ENCODE results near the gene SALL4.

DNA sequence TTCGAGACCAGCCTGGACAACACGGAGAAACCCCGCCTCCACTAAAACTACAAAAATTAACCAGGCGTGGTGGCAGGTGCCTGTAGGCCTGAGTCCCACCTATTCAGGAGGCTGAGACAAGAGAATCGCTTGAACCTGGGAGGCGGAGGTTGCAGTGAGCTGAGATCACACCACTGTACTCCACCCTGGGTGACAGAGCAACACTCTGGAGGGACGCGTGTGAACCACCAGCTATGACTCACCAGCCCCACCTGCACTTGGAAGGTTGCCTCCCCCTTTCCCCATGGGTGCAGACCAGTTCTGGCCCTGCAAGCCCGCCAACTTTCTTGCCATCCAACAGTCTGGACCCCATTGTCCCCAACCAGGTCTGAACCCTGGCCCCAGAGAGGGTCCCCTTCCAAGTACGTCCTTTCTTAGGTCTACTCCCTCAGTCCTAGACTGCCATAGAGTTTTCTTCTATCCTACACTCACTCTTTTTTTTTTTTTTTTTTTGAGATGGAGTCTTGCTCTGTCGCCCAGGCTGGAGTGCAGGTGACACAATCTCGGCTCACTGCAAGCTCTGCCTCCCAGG lies 63.4 kb downstream of the SALL4 start:
- TF ChIP-seq CTCF (conservative IDR thresholded peaks at IDR 0.05; ENCODE audit: low read depth in 2 of 2) (no peak), REST (IDR thresholded peaks at IDR 0.05; ENCODE audit: unreplicated experiment) (no peak), CREB1 (CRISPR knock-in tag; IDR thresholded peaks at IDR 0.05; ENCODE audit: low read depth) (no peak), EZH2 (IDR thresholded peaks at IDR 0.05; ENCODE audit: low read depth, unreplicated experiment) (no peak), POLR2AphosphoS5 (IDR thresholded peaks at IDR 0.05; ENCODE audit: low read depth) (no peak), JUNB (IDR thresholded peaks at IDR 0.05; ENCODE audit: unreplicated experiment) (no peak), EZH2phosphoT487 (IDR thresholded peaks at IDR 0.05; ENCODE audit: unreplicated experiment) (no peak), NANOG (IDR thresholded peaks at IDR 0.05; ENCODE audit: borderline replicate concordance) (no peak), ETS1 (IDR thresholded peaks at IDR 0.05) (no peak)
- TF ChIP-seq, protein P1, sequence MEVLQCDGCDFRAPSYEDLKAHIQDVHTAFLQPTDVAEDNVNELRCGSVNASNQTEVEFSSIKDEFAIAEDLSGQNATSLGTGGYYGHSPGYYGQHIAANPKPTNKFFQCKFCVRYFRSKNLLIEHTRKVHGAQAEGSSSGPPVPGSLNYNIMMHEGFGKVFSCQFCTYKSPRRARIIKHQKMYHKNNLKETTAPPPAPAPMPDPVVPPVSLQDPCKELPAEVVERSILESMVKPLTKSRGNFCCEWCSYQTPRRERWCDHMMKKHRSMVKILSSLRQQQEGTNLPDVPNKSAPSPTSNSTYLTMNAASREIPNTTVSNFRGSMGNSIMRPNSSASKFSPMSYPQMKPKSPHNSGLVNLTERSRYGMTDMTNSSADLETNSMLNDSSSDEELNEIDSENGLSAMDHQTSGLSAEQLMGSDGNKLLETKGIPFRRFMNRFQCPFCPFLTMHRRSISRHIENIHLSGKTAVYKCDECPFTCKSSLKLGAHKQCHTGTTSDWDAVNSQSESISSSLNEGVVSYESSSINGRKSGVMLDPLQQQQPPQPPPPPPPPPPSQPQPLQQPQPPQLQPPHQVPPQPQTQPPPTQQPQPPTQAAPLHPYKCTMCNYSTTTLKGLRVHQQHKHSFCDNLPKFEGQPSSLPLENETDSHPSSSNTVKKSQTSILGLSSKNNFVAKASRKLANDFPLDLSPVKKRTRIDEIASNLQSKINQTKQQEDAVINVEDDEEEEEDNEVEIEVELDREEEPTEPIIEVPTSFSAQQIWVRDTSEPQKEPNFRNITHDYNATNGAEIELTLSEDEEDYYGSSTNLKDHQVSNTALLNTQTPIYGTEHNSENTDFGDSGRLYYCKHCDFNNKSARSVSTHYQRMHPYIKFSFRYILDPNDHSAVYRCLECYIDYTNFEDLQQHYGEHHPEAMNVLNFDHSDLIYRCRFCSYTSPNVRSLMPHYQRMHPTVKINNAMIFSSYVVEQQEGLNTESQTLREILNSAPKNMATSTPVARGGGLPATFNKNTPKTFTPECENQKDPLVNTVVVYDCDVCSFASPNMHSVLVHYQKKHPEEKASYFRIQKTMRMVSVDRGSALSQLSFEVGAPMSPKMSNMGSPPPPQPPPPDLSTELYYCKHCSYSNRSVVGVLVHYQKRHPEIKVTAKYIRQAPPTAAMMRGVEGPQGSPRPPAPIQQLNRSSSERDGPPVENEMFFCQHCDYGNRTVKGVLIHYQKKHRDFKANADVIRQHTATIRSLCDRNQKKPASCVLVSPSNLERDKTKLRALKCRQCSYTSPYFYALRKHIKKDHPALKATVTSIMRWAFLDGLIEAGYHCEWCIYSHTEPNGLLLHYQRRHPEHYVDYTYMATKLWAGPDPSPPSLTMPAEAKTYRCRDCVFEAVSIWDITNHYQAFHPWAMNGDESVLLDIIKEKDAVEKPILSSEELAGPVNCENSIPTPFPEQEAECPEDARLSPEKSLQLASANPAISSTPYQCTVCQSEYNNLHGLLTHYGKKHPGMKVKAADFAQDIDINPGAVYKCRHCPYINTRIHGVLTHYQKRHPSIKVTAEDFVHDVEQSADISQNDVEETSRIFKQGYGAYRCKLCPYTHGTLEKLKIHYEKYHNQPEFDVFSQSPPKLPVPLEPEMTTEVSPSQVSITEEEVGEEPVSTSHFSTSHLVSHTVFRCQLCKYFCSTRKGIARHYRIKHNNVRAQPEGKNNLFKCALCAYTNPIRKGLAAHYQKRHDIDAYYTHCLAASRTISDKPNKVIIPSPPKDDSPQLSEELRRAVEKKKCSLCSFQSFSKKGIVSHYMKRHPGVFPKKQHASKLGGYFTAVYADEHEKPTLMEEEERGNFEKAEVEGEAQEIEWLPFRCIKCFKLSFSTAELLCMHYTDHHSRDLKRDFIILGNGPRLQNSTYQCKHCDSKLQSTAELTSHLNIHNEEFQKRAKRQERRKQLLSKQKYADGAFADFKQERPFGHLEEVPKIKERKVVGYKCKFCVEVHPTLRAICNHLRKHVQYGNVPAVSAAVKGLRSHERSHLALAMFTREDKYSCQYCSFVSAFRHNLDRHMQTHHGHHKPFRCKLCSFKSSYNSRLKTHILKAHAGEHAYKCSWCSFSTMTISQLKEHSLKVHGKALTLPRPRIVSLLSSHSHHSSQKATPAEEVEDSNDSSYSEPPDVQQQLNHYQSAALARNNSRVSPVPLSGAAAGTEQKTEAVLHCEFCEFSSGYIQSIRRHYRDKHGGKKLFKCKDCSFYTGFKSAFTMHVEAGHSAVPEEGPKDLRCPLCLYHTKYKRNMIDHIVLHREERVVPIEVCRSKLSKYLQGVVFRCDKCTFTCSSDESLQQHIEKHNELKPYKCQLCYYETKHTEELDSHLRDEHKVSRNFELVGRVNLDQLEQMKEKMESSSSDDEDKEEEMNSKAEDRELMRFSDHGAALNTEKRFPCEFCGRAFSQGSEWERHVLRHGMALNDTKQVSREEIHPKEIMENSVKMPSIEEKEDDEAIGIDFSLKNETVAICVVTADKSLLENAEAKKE (CRISPR knock-in tag; IDR thresholded peaks at IDR 0.05) = no peak

Data from GM23338 (cell line).